ENCODE measurements around the gene PLCB1.

PLCB1 gene

DNA sequence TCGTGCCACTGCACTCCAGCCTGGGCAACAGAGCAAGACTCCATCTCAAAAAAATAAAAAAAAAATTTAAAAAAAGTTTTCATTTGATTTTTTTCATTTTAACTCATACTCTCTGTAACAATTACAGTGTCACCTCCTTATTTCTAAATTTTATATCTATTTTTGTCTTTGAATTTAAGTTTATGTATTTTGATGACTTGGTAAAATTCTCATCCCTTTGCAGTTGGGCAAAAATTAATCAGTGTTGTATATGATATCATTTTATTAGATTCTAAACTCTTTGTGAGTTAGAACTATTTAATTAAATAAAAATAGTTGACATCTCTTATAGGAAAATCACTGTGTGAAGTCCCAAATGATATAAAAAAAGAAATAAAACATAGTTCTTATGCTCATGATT, 270.7 kb downstream of the PLCB1 start:
- no peak for DNase-seq
- Histone ChIP-seq H3K27me3 (no peaks in the 10 kb centered on the region), H3K4me1 (no peaks in the 10 kb centered on the region), H3K36me3 (no peaks in the 10 kb centered on the region), H3K9me3 (no peaks in the 10 kb centered on the region), H3K27ac (no peak overlapping the region), H3K4me3 (no peak overlapping the region)
- no peak for TF ChIP-seq CTCF (IDR thresholded peaks at IDR 0.05)
- intact Hi-C loops (cut with DNase I; ENCODE audit: low total_unique reads): no loop called here

DNA sequence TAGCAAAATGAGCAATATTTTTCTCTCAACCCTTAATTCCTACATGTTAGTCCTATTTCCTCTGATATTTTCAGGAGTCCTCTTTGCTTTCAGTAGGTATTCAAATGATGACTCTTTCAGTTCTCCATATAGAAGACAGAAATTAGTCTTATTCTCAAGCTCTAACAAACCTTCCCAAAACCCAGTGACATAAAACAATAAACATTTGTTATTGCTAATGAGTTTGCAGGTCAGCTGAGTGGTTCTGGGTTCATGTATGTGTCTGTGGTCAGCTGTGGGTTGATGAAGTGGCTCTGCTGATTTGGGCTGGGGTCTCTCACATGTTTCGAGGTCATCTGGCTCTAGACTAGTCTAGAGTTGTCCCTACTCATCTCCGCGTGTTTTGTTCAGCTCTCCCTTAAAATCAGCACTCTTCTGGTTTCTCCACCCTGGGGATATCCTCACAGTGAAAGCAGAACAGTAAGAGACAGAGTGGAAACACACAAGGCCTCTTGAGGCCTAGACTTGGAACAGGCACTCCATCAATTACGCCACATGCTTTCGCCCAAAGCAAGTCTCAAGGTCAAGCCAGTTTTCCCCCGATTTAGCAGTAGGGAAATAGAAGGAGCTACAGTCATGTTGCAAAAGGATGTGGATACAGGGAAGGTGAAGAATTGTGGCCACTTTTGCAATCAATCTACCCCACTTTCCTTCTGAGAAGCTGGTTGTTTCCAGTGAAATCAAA, 273.0 kb downstream of the PLCB1 start:
- DNase-seq: no peak
- intact Hi-C loops (cut with DNase I; ENCODE audit: low total_unique reads): no loop called here
- Histone ChIP-seq H3K4me1 (no peaks in the 10 kb centered on the region), H3K9me3 (no peaks in the 10 kb centered on the region), H3K27ac (no peak overlapping the region), H3K4me3 (no peak overlapping the region), H3K27me3 (no peaks in the 10 kb centered on the region), H3K36me3 (no peaks in the 10 kb centered on the region)
- no peak for TF ChIP-seq CTCF (IDR thresholded peaks at IDR 0.05)

DNA sequence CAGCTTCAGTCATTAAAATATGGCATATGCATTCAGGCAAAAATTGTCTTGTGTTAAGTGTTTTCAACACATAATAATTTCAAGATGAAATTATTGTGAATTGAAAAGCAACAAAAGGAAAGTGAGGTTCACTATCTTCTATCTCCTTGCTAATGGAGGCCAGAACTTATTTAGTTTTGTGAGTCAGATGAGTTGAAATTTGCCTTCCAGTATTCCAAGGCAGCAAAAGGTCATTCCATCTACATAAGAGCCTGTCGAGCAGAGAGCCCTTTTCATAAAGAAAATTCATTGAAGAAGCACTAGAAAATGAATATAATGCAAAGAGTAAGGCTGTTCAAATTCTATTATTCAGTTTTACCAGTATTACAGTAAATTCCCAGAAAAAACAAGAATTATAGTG, 274.3 kb downstream of the PLCB1 start:
- Histone ChIP-seq H3K27ac (no peak overlapping the region), H3K4me1 (no peaks in the 10 kb centered on the region), H3K9me3 (no peaks in the 10 kb centered on the region), H3K4me3 (no peak overlapping the region), H3K27me3 (no peaks in the 10 kb centered on the region), H3K36me3 (no peaks in the 10 kb centered on the region)
- no peak for DNase-seq
- intact Hi-C loops (cut with DNase I; ENCODE audit: low total_unique reads): no loop called here
- no peak for TF ChIP-seq CTCF (IDR thresholded peaks at IDR 0.05)

- no peak for TF ChIP-seq CTCF (IDR thresholded peaks at IDR 0.05)
- Histone ChIP-seq H3K9me3 (no peaks in the 10 kb centered on the region), H3K36me3 (no peaks in the 10 kb centered on the region), H3K4me1 (no peaks in the 10 kb centered on the region), H3K27me3 (no peaks in the 10 kb centered on the region), H3K4me3 (no peak overlapping the region), H3K27ac (no peak overlapping the region)
- intact Hi-C loops (cut with DNase I; ENCODE audit: low total_unique reads): no loop called here
- DNase-seq: no peak
Observed at GRCh38 chr20:8408587-8409307, 276.7 kb downstream of the PLCB1 start.

- intact Hi-C loops (cut with DNase I; ENCODE audit: low total_unique reads): no loop called here
- H3K27ac ChIP-seq: no peak overlapping the region
- no peak for DNase-seq
- no peaks in the 10 kb centered on the region for H3K4me1 ChIP-seq
- no peaks in the 10 kb centered on the region for H3K27me3 ChIP-seq
- H3K9me3 ChIP-seq: no peaks in the 10 kb centered on the region
- no peak overlapping the region for H3K4me3 ChIP-seq
- H3K36me3 ChIP-seq: no peaks in the 10 kb centered on the region
- TF ChIP-seq CTCF (IDR thresholded peaks at IDR 0.05): no peak
Observed at GRCh38 chr20:8413691-8414090, 281.6 kb downstream of the PLCB1 start.
